Limb (tissue), 2 donors: ENCODE data around the gene TRMT2A.
"Not testable (repeated sequence)": the region's sequence is repeated elsewhere in the genome, so short reads cannot be mapped to it uniquely, and the experiment has no call there.

Source experiments
- DNase-seq, 2 donors: peaks; one replicate each; pipeline ENCODE4 v3.0.0-alpha.2; 2016; ENCODE audit errors: extremely low spot score in 2 of 2

Gene TRMT2A

GRCh38 chr22:20088263-20088648 lies 28.8 kb downstream of the TRMT2A start:
- no peak for DNase-seq

GRCh38 chr22:20087319-20088262 lies 29.4 kb downstream of the TRMT2A start:
- no peak for DNase-seq

GRCh38 chr22:20086763-20087162 lies 30.3 kb downstream of the TRMT2A start:
- no peak for DNase-seq

- DNase-seq: no peak
Observed at GRCh38 chr22:20086101-20086599, 30.9 kb downstream of the TRMT2A start.

GRCh38 chr22:20085651-20086050 lies 31.4 kb downstream of the TRMT2A start:
- DNase-seq: no peak

GRCh38 chr22:20084547-20085413 lies 32.2 kb downstream of the TRMT2A start:
- no peak for DNase-seq

- no peak for DNase-seq
Observed at GRCh38 chr22:20083891-20084546, 33.0 kb downstream of the TRMT2A start.

GRCh38 chr22:20083157-20083890 lies 33.7 kb downstream of the TRMT2A start:
- DNase-seq: no peak

GRCh38 chr22:20080776-20081654 lies 36.0 kb downstream of the TRMT2A start:
- peak; percentile 10 to 61 for DNase-seq

- peak; percentile 40 to 83 for DNase-seq
Observed at GRCh38 chr22:20080445-20080775, 36.6 kb downstream of the TRMT2A start.

- peak; percentile 95 to 96 for DNase-seq
Observed at GRCh38 chr22:20079745-20080444, 37.1 kb downstream of the TRMT2A start, which contains the start of gene DGCR8. DGCR8 (plus strand) TSS chr22:20080241; CDS start chr22:20085964, 5,723 bp downstream.

GRCh38 chr22:20076627-20077172 lies 40.3 kb downstream of the TRMT2A start:
- DNase-seq: no peak

GRCh38 chr22:20071524-20071972 lies 45.5 kb downstream of the TRMT2A start:
- DNase-seq: no peak

- no peak for DNase-seq
Observed at GRCh38 chr22:20069331-20070042, 47.5 kb downstream of the TRMT2A start.

- DNase-seq: no peak
Observed at GRCh38 chr22:20068640-20069039, 48.4 kb downstream of the TRMT2A start.

GRCh38 chr22:20067384-20067682 lies 49.7 kb downstream of the TRMT2A start:
- not testable (repeated sequence) for DNase-seq

GRCh38 chr22:20066617-20067383 lies 50.2 kb downstream of the TRMT2A start:
- no peak for DNase-seq
